Nephron progenitor cell (in vitro differentiated cells): Measurements from ENCODE around the gene SERTAD3.

Experiments
- DNase-seq: peaks from one replicate; pipeline ENCODE4 v3.0.0; 2021
- H3K27ac Mint-ChIP-seq: 2 replicates; pipeline ENCODE4 v1.8.0; 2021; ENCODE audit warnings: mild to moderate bottlenecking, moderate library complexity, mixed read lengths
- H3K27me3 Mint-ChIP-seq: 2 replicates; pipeline ENCODE4 v1.8.0; 2021; ENCODE audit warnings: mild to moderate bottlenecking, low read depth, mixed read lengths; ENCODE audit not compliant: poor library complexity
- H3K36me3 Mint-ChIP-seq: 2 replicates; pipeline ENCODE4 v1.8.0; 2021; ENCODE audit warnings: low read depth, mixed read lengths
- H3K4me1 Mint-ChIP-seq: 2 replicates; pipeline ENCODE4 v1.8.0; 2021; ENCODE audit warnings: mixed read lengths
- H3K4me3 Mint-ChIP-seq: 2 replicates; pipeline ENCODE4 v1.8.0; 2021; ENCODE audit warnings: mild to moderate bottlenecking, moderate library complexity, mixed read lengths
- H3K9me3 Mint-ChIP-seq: 2 replicates; pipeline ENCODE4 v1.8.0; 2021; ENCODE audit warnings: mild to moderate bottlenecking, moderate library complexity, mixed read lengths
- TF ChIP-seq, protein P1 (sequence below): fragments of 200-600 bp; sonication (generic); IDR thresholded peaks from 2 replicates; pipeline ENCODE4 v1.5.0; 2021; ENCODE audit warnings: antibody characterized with exemption

SERTAD3 gene

DNA sequence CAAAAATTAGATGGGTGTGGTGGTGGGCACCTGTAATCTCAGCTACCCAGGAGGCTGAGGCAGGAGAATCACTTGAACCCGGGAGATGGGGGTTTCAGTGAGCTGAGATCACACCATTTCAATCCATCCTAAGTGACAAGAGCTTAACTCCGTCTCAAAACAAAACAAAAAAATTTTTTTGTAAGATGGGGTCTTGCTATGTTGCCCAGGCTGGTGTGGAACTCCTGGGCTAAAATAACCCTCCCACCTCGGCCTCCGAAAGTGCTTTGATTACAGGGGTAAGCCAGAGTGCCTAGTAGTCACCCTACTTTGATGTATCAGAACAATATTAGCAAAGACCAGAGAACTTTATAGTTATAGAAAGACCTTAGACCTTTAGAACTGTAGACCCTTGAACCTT lies 30.6 kb upstream of the SERTAD3 start:
- Mint-ChIP-seq H3K9me3 (no peaks in the 10 kb centered on the region), H3K27ac (no peak overlapping the region), H3K36me3 (no peaks in the 10 kb centered on the region), H3K4me3 (no peak overlapping the region), H3K27me3 (peaks cover 35% of the 10 kb centered on the region), H3K4me1 (no peaks in the 10 kb centered on the region)
- no peak for DNase-seq
- TF ChIP-seq, protein P1, sequence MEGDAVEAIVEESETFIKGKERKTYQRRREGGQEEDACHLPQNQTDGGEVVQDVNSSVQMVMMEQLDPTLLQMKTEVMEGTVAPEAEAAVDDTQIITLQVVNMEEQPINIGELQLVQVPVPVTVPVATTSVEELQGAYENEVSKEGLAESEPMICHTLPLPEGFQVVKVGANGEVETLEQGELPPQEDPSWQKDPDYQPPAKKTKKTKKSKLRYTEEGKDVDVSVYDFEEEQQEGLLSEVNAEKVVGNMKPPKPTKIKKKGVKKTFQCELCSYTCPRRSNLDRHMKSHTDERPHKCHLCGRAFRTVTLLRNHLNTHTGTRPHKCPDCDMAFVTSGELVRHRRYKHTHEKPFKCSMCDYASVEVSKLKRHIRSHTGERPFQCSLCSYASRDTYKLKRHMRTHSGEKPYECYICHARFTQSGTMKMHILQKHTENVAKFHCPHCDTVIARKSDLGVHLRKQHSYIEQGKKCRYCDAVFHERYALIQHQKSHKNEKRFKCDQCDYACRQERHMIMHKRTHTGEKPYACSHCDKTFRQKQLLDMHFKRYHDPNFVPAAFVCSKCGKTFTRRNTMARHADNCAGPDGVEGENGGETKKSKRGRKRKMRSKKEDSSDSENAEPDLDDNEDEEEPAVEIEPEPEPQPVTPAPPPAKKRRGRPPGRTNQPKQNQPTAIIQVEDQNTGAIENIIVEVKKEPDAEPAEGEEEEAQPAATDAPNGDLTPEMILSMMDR = no peak

DNA sequence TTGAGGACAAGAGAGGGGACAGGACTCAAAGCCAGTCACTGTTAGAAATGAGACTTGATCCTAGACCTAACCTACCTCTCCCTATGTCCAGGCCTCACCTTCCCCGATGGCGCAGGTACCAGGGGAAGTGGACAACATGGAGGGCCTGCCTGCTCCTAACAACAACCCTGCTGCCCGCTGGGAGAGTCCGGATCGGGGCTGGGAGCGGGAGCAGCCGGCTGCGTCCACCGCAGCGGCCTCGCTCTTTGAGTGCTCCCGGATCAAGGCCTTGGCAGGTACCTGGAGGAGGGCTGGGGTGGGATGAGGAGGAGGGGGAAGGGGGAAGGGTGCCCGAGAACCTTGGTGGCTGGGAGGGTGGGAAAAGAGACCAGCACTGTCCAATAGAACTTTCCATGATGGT lies 28.4 kb upstream of the SERTAD3 start:
- Mint-ChIP-seq H3K36me3 (no peaks in the 10 kb centered on the region), H3K4me1 (no peaks in the 10 kb centered on the region)

DNA sequence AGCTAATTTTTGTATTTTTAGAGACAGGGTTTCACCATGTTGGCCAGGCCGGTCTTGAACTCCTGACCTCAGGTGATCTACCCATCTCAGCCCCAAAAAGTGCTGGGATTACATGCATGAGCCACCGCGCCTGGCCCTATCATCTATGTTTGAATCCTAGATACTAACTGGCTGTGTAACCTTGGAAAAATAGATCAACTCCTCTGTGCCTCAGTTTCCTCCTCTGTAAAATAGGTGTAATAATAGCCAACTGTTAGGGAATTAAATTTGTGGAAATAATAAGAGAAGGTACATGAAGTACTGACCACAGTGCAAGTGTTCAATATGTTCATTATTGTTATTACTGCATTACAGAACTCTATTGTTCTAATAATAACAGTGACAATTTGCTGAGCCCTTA lies 27.0 kb upstream of the SERTAD3 start:
- no peak overlapping the region for H3K4me3 Mint-ChIP-seq
- TF ChIP-seq, protein P1 = no peak
- no peaks in the 10 kb centered on the region for H3K9me3 Mint-ChIP-seq
- no peak for DNase-seq
- peaks cover 7% of the 10 kb centered on the region for H3K4me1 Mint-ChIP-seq
- H3K27ac Mint-ChIP-seq = no peak overlapping the region
- peaks cover 47% of the 10 kb centered on the region for H3K27me3 Mint-ChIP-seq
- no peaks in the 10 kb centered on the region for H3K36me3 Mint-ChIP-seq

More for the DNA sequence above, 28.4 kb upstream of the SERTAD3 start:
- no peak for DNase-seq
- Mint-ChIP-seq H3K27me3 (peaks cover 44% of the 10 kb centered on the region), H3K4me3 (no peak overlapping the region), H3K9me3 (no peaks in the 10 kb centered on the region), H3K27ac (no peak overlapping the region)
- TF ChIP-seq, protein P1 = no peak

DNA sequence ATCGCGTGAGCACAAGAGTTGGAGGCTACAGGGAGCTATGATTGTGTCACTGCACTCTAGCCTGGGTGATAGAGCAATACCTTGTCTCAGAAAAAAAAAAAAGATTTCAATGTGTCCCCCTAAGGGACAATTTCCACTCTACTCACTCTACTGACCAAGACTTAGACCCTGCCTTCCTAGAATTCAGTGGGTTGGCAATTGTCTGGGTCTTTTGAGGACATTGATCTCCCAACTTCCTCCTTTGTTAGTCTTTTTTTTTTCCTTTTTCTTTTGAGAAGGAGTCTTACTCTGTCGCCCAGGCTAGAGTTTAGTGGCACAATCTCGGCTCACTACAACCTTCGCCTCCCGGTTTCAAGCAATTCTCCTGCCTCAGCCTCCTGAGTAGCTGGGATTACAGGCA lies 24.9 kb upstream of the SERTAD3 start:
- H3K9me3 Mint-ChIP-seq = no peaks in the 10 kb centered on the region
- no peak overlapping the region for H3K27ac Mint-ChIP-seq
- H3K36me3 Mint-ChIP-seq = no peaks in the 10 kb centered on the region
- TF ChIP-seq, protein P1 = no peak
- no peak for DNase-seq
- H3K27me3 Mint-ChIP-seq = peaks cover 55% of the 10 kb centered on the region
- H3K4me3 Mint-ChIP-seq = peak overlapping the region; percentile 39
- H3K4me1 Mint-ChIP-seq = peaks cover 22% of the 10 kb centered on the region

DNA sequence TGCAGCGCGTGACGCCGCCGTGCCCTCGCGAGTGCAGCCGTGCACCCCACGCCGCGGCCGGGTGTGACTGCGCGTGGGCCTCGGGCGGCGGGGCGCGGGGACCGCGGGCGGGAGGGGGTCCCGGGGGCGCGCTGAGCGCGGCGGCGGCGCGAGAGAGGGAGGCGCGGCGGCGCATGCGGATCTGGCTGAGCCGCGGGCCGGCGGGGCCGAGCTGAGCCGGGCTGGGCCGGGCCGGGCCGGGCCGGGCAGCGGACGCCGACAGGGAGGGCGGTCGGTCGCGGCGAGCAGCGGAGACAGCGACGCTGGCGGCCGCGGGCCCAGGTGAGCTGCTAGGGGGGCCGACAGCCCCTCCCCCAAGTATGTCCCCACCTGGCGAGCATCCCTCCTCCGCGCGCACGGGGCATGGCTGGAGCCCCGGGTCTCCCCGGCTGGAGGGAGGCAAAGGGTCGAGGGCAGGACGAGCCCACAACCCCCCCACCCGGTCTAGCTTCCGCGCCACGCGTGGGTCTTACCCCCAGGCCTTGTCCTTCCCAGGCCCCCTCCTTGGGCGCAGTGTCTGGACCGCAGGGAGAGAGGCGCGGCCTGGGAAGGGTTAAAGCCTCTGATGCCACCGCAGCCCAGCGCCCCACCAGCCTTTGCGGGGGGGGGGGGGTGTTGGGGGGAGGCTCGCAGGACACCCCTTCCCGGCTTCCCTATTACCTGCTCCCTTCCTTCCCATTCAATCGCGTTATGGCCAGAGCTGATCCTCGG lies 23.0 kb upstream of the SERTAD3 start, which contains the start of gene SPTBN4:
Gene SPTBN4 (plus strand): TSS at position 17 of the 750 bp plus-strand sequence. CDS start 5,621 bp downstream, outside the sequence.
- no peak within 1 kb of the TSS for H3K27ac Mint-ChIP-seq
- H3K27me3 Mint-ChIP-seq = peaks cover 55% of the 10 kb centered on the region
- peaks cover 22% of the 10 kb centered on the region for H3K4me1 Mint-ChIP-seq
- TF ChIP-seq, protein P1 = no peak
- peak; percentile 44 for DNase-seq
- no peaks in the 10 kb centered on the region for H3K36me3 Mint-ChIP-seq
- no peaks in the 10 kb centered on the region for H3K9me3 Mint-ChIP-seq
- peak within 1 kb of the TSS; percentile 83 for H3K4me3 Mint-ChIP-seq
